HepG2 (cell line): Measurements from ENCODE around the gene HSDL1. TPM values are rescaled to one million over a fixed set of nuclear protein-coding genes. Genes with fewer than 3 reads are reported as not detected.

Source experiments
- ELF4 ChIP-seq: sonication (generic); formaldehyde crosslinking; IDR thresholded peaks from 2 replicates; pipeline ENCODE4 v1.5.0; 2020; ENCODE audit warnings: missing genetic modification reagents, mild to moderate bottlenecking, moderate library complexity, borderline replicate concordance
- GZF1 ChIP-seq: sonication (generic); formaldehyde crosslinking; IDR thresholded peaks from 2 replicates; pipeline ENCODE4 v1.5.1; 2020; ENCODE audit warnings: mild to moderate bottlenecking, missing genetic modification reagents
- HIVEP1 ChIP-seq: sonication (generic); formaldehyde crosslinking; IDR thresholded peaks from 2 replicates; pipeline ENCODE4 v1.4.0; 2020; ENCODE audit warnings: mild to moderate bottlenecking, missing genetic modification reagents
- HOXA7 ChIP-seq: sonication (generic); formaldehyde crosslinking; IDR thresholded peaks from 2 replicates; pipeline ENCODE4 v1.8.1; 2022; ENCODE audit warnings: mild to moderate bottlenecking, missing genetic modification reagents, moderate library complexity
- ISL2 ChIP-seq: sonication (generic); formaldehyde crosslinking; IDR thresholded peaks from 2 replicates; pipeline ENCODE4 v1.5.0; 2020; ENCODE audit warnings: missing genetic modification reagents
- MEIS2 ChIP-seq: sonication (generic); formaldehyde crosslinking; IDR thresholded peaks from 2 replicates; pipeline ENCODE4 v1.9.0; 2021; ENCODE audit warnings: mild to moderate bottlenecking, missing genetic modification reagents
- RAD21 ChIP-seq: fragments of 450-650 bp; formaldehyde crosslinking; IDR thresholded peaks from 2 replicates; pipeline ENCODE4 v1.5.0; 2020; ENCODE audit warnings: mild to moderate bottlenecking
- SNAI1 ChIP-seq: sonication (generic); formaldehyde crosslinking; IDR thresholded peaks from 2 replicates; pipeline ENCODE4 v1.5.0; 2020; ENCODE audit warnings: mild to moderate bottlenecking, missing genetic modification reagents, borderline replicate concordance
- TEAD2 ChIP-seq: sonication (generic); formaldehyde crosslinking; IDR thresholded peaks from 2 replicates; pipeline ENCODE4 v1.9.0; 2021; ENCODE audit warnings: missing genetic modification reagents
- ZNF331 ChIP-seq: sonication (generic); formaldehyde crosslinking; IDR thresholded peaks from 2 replicates; pipeline ENCODE4 v1.4.0; 2020; ENCODE audit warnings: missing genetic modification reagents
- ZNF549 ChIP-seq: sonication (generic); formaldehyde crosslinking; IDR thresholded peaks from 2 replicates; pipeline ENCODE4 v1.5.0; 2020; ENCODE audit warnings: missing genetic modification reagents
- ZNF558 ChIP-seq: sonication (generic); formaldehyde crosslinking; IDR thresholded peaks from 2 replicates; pipeline ENCODE4 v1.9.0; 2022; ENCODE audit warnings: mild to moderate bottlenecking, missing genetic modification reagents, borderline replicate concordance
- ZNF605 ChIP-seq: sonication (generic); formaldehyde crosslinking; IDR thresholded peaks from 2 replicates; pipeline ENCODE4 v1.8.0; 2022; ENCODE audit warnings: mild to moderate bottlenecking, missing genetic modification reagents
- ZNF816 ChIP-seq: sonication (generic); formaldehyde crosslinking; IDR thresholded peaks from 2 replicates; pipeline ENCODE4 v1.8.0; 2022; ENCODE audit warnings: missing genetic modification reagents, mild to moderate bottlenecking, borderline replicate concordance
- ZNF879 ChIP-seq: sonication (generic); formaldehyde crosslinking; IDR thresholded peaks from 2 replicates; pipeline ENCODE4 v1.8.1; 2023; ENCODE audit warnings: missing genetic modification reagents
- polyA plus RNA-seq, 8 experiments: library from polyadenylated mRNA; depleted of rRNA in 3 of 8; stranded (reverse) in 7 of 8; unstranded in 1 of 8; fragments of >200 nt; fragmentation: Illumina TruSeq in 4 of 8; extraction: Trizol in 4 of 8; gene quantifications; 2 replicates each; pipeline versions ENCODE4 v1.2.1 to v1.2.3, GENCODE V29; 2011 to 2016; ENCODE audit warnings: low read depth in 4 of 8, missing spikeins in 1 of 8, mixed read lengths in 1 of 8; ENCODE audit not compliant: insufficient read depth in 1 of 8
- total RNA-seq, 5 experiments: library from RNA; depleted of rRNA; stranded (reverse); fragments of >200 nt; fragmentation: Illumina TruSeq; extraction: Trizol; gene quantifications; 2 replicates each; pipeline ENCODE4 v1.2.3, GENCODE V29; 2016; ENCODE audit warnings: low read depth in 1 of 5
- TF ChIP-seq, protein P1 (sequence below): sonication (generic); formaldehyde crosslinking; IDR thresholded peaks from 2 replicates; pipeline ENCODE4 v1.8.1; 2023; ENCODE audit warnings: missing genetic modification reagents, inconsistent platforms, borderline replicate concordance
- TF ChIP-seq, protein P2 (sequence below): sonication (generic); formaldehyde crosslinking; IDR thresholded peaks from 2 replicates; pipeline ENCODE4 v1.4.0; 2020; ENCODE audit warnings: missing genetic modification reagents, borderline replicate concordance
- TF ChIP-seq, protein P3 (sequence below): sonication (generic); formaldehyde crosslinking; IDR thresholded peaks from 2 replicates; pipeline ENCODE4 v1.8.1; 2023; ENCODE audit warnings: mild to moderate bottlenecking, missing genetic modification reagents
- TF ChIP-seq, protein P4 (sequence below): sonication (generic); formaldehyde crosslinking; IDR thresholded peaks from 2 replicates; pipeline ENCODE4 v1.4.0; 2020; ENCODE audit warnings: missing genetic modification reagents, borderline replicate concordance

The HSDL1 gene
- total and polyA plus RNA-seq, 2 of the 13 experiments (the other 11 are each of a cell fraction or from before 2014, with no cell fraction given): 49.2 to 49.7 TPM

DNA sequence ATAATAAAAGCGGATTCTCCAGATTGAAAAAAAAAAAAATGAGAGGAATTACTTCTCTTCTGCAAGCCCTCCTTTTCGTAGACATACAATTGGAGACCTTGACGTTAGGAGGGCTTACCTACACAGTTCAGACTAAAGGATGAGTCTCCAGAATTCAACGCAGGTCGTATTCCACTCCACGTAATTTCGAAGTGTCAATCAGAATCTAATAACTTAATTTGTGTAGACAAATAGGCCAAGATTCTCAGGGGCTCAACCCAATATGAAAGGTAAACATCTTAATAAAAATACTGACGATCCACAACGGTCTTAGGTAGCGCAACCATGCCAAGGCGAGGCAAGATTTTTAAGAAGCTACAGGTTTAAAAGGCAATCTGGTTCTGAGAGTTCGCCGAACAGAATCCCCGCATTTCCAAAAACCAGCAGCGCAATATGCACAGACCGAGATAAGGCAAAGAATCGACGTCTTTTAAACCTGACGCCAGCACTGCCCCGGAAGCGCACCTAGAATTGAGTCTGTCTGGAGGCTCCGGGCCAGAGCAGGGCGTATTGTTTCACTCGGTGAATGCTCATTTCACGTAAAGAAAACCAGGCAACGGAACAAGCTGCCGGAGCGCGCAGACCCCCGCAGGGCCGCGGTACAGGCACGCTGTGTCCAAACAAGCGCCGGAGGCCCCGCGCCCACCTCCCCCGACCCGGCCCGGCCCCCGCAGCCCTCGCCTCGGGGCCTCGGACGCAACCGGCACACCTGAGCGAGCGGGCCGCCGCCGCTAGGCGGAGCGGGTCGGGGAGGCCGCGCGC is 28.9 kb downstream of the HSDL1 start (continued):
- TF ChIP-seq HIVEP1 (CRISPR knock-in tag) (no peak), ZNF605 (CRISPR knock-in tag) (no peak), ZNF879 (no peak), ZNF331 (CRISPR knock-in tag) (no peak), RAD21 (CRISPR knock-in tag) (peak; percentile 59; the same call in 1 of the 2 replicates), TEAD2 (CRISPR knock-in tag) (0 out of 2 replicates have a peak, but pooled peaks have one; percentile 20), SNAI1 (peak; percentile 76; the same call in 1 of the 2 replicates), ZNF549 (CRISPR knock-in tag) (0 out of 2 replicates have a peak, but pooled peaks have one; percentile 68), ELF4 (CRISPR knock-in tag) (peak; percentile 69; the same call in 1 of the 2 replicates), ISL2 (CRISPR knock-in tag) (0 out of 2 replicates have a peak, but pooled peaks have one; percentile 4), ZNF558 (peak; percentile 9; the same call in 1 of the 2 replicates), ZNF816 (CRISPR knock-in tag) (peak; percentile 27; the same call in 1 of the 2 replicates), GZF1 (CRISPR knock-in tag) (peak; percentile 40; the same call in 1 of the 2 replicates), HOXA7 (CRISPR knock-in tag) (no peak), MEIS2 (CRISPR knock-in tag) (peak; percentile 70)
- TF ChIP-seq, protein P1, sequence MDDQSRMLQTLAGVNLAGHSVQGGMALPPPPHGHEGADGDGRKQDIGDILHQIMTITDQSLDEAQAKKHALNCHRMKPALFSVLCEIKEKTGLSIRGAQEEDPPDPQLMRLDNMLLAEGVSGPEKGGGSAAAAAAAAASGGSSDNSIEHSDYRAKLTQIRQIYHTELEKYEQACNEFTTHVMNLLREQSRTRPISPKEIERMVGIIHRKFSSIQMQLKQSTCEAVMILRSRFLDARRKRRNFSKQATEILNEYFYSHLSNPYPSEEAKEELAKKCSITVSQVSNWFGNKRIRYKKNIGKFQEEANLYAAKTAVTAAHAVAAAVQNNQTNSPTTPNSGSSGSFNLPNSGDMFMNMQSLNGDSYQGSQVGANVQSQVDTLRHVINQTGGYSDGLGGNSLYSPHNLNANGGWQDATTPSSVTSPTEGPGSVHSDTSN (CRISPR knock-in tag): peak; percentile 83; the same call in 1 of the 2 replicates
- TF ChIP-seq, protein P2, sequence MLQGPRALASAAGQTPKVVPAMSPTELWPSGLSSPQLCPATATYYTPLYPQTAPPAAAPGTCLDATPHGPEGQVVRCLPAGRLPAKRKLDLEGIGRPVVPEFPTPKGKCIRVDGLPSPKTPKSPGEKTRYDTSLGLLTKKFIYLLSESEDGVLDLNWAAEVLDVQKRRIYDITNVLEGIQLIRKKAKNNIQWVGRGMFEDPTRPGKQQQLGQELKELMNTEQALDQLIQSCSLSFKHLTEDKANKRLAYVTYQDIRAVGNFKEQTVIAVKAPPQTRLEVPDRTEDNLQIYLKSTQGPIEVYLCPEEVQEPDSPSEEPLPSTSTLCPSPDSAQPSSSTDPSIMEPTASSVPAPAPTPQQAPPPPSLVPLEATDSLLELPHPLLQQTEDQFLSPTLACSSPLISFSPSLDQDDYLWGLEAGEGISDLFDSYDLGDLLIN (CRISPR knock-in tag): peak; percentile 62; the same call in 1 of the 2 replicates
- TF ChIP-seq, protein P3, sequence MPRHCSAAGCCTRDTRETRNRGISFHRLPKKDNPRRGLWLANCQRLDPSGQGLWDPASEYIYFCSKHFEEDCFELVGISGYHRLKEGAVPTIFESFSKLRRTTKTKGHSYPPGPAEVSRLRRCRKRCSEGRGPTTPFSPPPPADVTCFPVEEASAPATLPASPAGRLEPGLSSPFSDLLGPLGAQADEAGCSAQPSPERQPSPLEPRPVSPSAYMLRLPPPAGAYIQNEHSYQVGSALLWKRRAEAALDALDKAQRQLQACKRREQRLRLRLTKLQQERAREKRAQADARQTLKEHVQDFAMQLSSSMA: no peak
- TF ChIP-seq, protein P4, sequence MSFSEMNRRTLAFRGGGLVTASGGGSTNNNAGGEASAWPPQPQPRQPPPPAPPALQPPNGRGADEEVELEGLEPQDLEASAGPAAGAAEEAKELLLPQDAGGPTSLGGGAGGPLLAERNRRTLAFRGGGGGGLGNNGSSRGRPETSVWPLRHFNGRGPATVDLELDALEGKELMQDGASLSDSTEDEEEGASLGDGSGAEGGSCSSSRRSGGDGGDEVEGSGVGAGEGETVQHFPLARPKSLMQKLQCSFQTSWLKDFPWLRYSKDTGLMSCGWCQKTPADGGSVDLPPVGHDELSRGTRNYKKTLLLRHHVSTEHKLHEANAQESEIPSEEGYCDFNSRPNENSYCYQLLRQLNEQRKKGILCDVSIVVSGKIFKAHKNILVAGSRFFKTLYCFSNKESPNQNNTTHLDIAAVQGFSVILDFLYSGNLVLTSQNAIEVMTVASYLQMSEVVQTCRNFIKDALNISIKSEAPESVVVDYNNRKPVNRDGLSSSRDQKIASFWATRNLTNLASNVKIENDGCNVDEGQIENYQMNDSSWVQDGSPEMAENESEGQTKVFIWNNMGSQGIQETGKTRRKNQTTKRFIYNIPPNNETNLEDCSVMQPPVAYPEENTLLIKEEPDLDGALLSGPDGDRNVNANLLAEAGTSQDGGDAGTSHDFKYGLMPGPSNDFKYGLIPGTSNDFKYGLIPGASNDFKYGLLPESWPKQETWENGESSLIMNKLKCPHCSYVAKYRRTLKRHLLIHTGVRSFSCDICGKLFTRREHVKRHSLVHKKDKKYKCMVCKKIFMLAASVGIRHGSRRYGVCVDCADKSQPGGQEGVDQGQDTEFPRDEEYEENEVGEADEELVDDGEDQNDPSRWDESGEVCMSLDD (CRISPR knock-in tag): peak; percentile 59; the same call in 1 of the 2 replicates
